Measurements from ENCODE around the gene POLR3E.

POLR3E gene

DNA sequence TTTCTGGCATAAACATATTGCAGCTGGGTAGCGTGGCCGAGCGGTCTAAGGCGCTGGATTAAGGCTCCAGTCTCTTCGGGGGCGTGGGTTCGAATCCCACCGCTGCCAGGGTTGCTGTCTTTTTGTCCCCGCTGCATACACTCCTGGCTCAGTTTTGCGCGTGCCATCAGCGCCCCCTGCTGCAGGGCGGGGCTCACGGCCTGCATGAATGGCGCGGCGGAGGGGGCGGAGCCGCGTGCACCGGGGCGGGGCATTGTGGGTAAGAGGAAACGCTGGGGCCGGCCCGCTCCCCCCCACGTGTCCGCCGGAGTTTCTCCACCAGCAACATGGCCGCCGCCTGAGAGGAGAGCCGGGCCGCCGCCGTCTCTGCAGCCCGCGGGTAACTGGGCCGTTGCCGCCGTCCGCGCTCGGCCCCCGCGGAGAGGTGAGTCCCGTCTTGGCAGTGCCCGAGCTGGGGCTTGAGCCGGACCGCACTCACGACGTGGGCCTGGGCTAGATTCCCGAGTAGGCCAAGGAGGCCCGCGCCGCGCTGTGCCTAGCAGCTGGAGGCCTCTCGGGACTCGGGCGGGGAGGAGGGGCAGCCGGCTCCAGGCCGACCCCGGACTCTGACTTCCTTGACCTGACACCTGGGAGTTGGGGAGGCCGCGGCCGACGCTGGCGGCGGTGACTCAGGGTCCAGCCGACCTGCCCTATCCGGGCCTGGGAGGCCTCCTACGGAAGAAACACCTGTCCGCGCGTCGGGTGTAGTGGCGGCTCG lies at the start of gene POLR3E:
TSS of gene POLR3E (plus strand) at position 296 of the 757 bp plus-strand sequence. CDS start 5,560 bp downstream, outside the sequence.
- peak; percentile 93 for DNase-seq

DNA sequence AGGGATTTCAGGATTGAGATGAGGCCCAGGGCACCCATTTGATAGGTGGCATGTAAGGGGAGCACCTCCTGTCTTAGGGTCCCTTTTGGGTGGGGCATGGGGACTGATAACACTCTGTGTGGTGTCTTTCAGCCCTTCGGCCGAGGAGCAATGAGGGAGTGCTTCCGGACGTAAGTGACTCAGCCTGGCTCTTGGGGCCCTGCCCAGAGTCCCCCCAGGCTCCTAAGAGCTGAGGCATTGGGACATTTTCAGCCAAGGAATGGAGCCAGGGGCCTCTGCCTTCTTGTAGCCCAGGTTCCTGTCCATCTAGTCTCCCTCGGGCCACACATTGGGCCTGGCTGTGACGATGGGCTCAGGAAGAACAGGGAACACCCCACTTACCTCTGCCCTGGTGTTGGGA lies 46.7 kb upstream of the POLR3E start:
- DNase-seq = no peak

DNA sequence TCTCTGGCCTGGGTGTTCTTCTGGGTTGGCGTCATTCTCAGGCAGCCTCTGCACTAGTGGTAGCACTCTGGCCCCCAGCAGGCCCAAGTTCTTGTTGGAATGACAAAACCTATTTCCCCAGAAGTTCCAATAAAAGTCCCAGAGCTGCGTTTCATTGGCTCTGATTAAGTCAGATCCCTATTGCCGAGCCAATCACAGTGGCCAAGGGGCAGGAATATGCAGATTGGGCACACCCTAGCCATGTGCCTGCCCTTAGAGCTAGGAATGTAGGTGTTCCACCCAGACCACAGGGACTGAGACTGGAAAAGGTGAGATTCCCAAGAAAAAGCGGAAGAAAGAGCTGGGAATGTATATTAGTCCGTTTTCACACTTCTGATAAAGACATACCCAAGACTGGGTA lies 44.9 kb upstream of the POLR3E start:
- DNase-seq = no peak

- no peak for DNase-seq
These were observed 43.9 kb upstream of the POLR3E start for GRCh38 chr16:22253272-22253671.

DNA sequence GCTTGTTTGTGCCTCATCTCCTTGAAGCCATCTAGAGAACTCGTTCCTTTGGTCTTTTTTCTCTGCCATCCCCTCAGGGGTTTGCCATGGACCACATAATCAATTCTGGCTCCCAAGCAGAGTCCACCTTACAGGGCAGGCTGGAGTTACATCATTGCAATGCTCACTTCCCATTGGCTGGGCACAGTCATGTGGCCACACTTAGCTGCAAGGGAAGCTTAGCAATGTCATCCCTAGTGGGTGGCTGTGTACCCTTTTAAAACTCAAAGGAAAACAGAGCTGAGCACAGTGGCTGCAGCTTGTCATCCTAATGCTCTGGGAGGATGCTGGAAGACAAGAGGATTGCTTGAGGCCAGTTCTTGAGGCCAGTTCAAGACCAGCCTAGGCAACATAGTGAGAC lies 41.9 kb upstream of the POLR3E start:
- no peak for DNase-seq

GRCh38 chr16:22257440-22257839 lies 39.8 kb upstream of the POLR3E start:
- no peak for DNase-seq

GRCh38 chr16:22260490-22260889 lies 36.7 kb upstream of the POLR3E start:
- no peak for DNase-seq

- DNase-seq = no peak
These were observed 34.7 kb upstream of the POLR3E start for GRCh38 chr16:22262460-22262859.

- DNase-seq = no peak
These were observed 32.4 kb upstream of the POLR3E start for GRCh38 chr16:22264786-22265185.

DNA sequence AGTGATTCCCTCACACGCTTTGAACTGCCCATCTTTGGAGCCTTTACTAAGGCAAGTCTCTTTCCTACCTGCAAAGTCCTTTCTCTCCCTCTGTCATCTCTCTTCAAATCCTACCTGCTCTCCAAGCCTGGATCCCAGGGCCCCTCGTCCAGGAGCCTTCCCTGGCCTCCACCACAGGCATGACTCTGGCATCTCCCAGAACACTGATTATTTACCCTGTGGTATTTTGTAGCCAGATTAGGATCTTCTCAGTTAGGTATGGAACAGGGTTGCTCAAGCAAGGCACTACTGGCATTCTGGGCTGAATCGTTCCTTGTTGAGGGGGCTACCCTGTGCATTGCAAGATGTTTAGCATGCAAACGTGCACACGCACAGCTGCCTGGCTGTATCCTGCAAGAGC lies 31.9 kb upstream of the POLR3E start:
- no peak for DNase-seq

DNA sequence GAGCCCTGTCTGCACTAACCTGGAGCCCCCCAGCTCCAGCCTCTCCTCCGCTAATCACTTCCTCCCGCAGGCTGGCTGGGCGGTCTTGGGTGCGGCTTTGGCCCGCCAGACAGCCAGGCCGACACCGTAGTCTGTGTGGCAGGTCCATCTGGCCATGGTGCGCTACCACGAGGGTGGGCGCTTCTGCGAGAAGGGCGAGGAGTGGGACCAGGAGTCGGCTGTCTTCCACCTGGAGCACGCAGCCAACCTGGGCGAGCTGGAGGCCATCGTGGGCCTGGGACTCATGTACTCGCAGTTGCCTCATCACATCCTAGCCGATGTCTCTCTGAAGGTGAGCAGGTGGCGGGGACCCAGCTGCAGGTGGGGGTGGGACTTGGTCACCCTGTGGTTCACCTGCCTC lies 30.7 kb upstream of the POLR3E start:
- no peak for DNase-seq

- DNase-seq = no peak
These were observed 29.4 kb upstream of the POLR3E start for GRCh38 chr16:22267764-22268163.

DNA sequence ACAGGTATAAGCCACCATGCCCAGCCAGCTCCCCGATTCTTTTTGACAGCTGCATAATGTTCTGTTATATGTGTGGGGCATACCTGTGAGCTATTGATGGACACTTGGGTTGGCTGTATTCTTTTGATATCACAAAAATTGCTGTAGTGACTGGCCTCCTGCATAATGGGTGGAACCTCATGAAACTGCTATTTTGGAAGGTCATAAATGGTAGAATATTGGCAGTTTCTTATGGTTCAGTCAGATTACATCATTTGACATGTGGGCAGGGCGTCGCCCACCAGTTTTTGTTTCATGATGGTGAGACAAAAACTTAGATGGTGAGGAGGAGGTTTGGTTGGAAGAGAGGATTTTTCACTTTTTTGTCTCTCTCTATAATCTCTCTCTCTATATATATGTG lies 26.7 kb upstream of the POLR3E start:
- no peak for DNase-seq

DNA sequence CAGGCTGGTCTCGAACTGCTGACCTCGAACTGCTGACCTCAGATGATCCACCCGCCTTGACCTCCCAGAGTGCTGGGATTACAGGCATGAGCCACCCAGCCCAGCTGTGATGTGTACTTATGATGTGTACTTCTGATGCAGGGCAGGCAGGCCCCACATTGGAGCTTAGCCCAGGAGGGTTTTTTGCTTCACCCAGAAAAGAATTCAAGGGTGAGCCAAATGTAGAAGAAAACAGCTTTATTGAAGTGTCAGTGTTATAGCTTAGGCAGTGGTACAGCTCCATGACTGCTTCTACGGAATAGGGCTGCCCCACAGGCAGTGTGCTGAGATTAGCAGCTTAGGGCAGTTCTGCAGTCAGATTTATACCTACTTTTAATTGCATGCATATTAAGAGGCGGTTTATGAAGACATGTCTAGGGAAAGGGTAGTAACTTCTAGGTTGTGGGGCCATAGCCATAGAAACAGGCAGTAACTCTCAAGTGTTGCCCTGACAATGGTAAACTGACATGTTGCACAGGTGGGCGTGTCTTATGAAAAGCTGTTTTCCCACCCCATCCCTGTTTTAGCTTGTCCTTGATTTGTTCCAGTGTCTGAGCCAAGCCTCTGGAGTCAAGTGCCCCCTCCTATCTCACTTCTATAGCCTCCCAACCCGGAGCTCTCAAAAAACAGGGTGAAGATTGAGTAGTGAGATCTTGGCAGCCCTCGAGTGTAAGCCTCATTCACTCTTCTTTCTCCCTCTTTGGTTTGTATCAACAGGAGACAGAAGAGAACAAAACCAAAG lies 24.1 kb upstream of the POLR3E start:
- DNase-seq = no peak

DNA sequence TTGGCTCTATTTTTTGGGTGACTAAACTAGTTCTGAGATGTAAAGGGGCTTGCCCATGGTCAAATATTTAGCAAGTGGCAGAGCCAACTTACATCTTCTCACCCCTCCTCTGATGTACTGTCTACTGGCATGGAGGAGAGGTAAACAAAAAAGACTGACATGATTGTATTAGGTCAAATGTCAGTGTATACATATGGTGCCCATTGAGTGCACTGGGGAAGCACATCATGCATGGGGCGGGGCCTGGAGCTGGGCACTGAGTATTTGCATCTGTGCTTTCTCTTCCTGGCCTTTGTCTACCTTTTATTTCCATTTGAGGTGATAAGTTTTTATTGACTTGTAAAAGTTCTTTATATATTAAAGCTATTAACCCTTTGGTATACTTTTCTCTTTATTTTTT lies 22.3 kb upstream of the POLR3E start:
- no peak for DNase-seq

DNA sequence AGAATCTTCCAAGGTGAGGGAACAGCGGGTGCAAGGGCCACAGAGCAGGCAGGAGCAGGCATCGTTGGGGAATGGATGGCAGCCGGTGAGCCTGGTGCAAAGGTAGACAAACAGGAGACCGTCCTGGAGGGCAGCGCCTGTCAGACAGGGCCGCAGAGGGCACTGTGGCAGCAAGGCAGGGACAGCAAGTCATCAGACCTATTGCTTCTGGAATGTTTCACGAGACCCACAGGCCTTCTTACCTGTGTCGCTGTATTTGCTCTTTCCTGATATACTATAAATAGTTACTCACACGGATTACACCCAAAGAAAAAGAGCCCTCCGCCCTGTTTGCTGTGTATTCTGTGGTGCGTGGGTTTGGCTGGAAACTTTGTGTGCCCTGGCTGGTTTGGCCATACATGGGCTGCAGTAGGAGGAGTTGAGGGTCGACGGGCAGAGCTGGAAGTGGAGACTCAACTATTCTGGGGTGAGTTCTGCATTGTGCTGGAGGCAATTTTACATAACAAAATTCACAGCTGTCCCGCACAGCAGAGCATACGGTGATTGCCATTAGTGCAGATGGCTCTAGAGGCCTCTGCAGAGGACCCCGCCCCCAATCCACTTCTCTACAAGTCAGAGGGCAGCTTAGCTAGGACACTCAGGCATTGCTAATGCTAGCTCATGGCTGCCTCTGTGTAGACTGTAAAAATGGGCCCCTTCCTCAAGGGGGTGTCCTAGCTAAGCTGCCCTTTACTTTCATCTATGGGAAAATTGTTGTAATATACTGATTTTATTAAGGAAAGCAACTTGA lies 18.6 kb upstream of the POLR3E start:
- DNase-seq = no peak

DNA sequence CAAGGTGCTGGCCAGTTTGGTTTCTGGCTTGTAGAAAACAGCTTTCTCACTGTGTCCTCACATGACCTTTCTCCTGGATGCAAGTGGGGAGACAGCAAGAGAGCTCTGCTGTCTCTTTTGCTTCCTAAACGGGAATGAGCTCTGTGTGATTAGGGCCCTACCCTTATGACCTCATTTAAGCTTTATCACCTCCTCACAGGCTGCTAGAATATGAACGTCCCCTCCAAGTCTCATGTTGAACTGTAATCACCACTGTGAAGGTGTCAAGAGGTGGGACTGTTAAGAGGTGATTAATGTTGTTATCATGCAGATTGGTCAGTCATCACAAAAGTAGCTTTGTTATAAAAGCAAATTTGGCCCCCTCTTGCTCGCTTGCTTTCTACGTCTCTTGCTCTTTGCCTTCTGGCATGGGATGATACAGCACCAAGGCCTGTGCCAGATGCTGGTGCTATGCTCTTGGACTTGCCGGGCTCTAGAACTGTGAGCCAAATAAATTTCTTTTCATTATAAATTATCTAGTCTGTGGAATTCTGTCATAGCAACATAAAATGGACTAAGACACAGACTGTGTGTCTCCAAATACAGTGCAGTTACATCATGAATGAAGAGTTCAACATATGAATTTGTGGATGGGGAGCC lies 14.8 kb upstream of the POLR3E start:
- no peak for DNase-seq

GRCh38 chr16:22284637-22285036 lies 12.6 kb upstream of the POLR3E start:
- DNase-seq = no peak

DNA sequence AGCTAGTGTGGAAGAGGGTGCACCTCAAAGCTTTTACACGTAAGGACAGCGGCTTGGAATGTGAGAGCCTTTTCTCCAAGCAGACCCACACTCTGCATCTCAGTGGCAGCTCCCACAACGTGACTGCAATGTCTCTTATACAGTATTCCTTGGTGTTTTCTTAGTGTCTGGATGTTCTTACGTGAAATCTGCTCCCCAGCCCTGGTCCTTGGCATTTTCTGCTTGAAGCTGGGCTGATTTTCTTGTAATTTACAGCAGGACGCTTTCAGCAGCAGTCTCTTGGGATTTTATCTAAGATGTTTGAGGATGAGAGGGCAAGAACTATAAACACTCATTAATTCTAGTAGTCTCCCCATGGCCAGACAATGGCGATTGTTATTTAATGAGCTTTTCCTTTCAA lies 12.1 kb upstream of the POLR3E start:
- no peak for DNase-seq

DNA sequence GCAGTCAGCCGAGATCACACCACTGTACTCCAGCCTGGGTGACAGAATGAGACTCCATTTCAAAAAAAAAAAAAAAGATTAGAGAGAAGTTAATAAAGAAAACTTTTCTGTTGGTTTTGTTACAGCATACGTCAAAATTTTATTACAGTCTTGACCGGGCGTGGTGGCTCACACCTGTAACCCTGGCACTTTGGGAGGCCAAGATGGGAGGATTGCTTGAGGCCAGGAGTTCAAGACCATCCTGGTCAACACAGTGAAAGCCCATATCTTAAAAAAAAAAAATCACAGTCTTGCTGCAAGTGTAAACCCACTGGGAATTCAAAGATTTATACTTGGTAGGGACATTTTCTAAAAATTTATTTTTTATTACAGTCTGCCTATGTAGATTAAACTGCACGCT lies 6.2 kb upstream of the POLR3E start:
- DNase-seq = no peak

DNA sequence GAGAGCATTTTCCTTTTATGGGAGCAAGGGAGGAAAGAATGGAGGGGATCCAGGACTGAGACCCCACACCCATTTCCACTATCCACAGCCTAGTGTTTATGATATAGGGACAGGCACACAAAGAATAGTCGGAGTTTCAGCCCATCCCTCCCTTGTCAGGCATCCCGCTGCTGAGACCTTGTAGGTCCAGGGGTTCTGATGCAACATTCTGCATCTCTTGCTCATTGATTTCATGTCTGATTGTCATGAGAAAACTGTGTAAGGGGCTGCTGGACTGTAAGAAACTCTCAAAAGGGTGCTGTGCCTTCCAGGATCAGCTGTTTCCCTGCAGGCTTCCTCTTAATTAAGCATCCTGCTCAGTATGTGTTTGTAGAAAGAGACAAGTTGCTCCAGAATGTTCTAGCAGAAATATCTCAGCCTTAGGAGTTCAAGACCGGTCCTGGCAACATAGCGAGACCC lies 5.3 kb upstream of the POLR3E start:
- DNase-seq = no peak

DNA sequence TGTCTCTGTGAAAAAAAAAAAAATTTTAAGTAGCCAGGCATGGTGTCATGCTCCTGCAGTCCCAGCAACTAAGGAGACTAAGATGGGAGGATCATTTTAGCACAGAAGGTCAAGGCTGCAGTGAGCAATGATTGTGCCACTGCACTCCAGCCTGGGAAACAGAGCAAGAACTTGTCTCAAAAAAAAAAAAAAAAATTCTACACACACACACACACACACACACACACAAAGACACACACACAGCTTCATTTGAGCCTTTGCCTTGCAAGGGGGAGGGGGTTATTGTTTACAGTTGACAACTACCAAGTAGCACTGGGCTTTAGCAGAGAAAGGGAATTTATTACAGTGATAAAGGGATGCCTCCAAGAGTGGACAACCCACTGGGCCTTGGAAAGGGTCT lies 4.9 kb upstream of the POLR3E start:
- no peak for DNase-seq
